ENCODE measurements around the gene ATR. TPM values are rescaled to one million over a fixed set of nuclear protein-coding genes. Genes with fewer than 3 reads are reported as not detected.
"Not testable (repeated sequence)": the region's sequence is repeated elsewhere in the genome, so short reads cannot be mapped to it uniquely, and the experiment has no call there.

ATR gene
- total RNA-seq, 1 donor from 2014 or later = 9.1 TPM

DNA sequence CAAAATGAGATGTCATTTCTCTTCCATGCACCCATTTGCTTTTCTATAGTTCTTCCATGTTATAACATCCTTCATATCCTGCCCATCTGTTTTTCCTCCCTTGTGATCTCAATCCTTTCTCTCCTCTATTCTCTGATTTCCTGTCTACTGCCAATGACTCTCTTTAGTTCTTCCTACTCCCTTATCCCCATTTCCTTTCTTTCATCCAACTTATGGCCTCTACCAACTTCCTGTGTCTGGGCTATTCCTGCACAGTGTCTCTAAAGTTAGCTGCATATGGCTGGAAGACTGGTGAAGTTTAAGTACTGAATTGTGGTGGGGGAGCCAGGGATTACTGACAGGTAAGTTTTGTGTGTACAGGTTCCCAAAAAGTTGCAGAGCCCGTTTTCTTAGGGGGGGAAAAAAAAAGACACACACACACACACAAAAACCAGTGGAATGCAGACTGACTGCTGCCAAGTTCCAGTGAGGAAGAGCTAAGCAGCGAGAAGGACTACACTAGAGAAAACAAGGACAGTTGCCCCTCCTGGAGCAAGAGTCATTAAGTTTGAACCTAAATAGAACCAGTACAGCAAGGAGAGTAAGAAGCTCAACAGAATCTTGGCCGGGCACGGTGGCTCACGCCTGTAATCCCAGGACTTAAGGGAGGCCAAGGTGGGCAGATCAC is 159.5 kb downstream of the ATR start:
- no peaks in the 10 kb centered on the region for H3K27me3 ChIP-seq (ENCODE audit: low read depth)
- peaks cover 99% of the 10 kb centered on the region for H3K36me3 ChIP-seq
- no peaks in the 10 kb centered on the region for H3K4me1 ChIP-seq
- TF ChIP-seq, protein P1, sequence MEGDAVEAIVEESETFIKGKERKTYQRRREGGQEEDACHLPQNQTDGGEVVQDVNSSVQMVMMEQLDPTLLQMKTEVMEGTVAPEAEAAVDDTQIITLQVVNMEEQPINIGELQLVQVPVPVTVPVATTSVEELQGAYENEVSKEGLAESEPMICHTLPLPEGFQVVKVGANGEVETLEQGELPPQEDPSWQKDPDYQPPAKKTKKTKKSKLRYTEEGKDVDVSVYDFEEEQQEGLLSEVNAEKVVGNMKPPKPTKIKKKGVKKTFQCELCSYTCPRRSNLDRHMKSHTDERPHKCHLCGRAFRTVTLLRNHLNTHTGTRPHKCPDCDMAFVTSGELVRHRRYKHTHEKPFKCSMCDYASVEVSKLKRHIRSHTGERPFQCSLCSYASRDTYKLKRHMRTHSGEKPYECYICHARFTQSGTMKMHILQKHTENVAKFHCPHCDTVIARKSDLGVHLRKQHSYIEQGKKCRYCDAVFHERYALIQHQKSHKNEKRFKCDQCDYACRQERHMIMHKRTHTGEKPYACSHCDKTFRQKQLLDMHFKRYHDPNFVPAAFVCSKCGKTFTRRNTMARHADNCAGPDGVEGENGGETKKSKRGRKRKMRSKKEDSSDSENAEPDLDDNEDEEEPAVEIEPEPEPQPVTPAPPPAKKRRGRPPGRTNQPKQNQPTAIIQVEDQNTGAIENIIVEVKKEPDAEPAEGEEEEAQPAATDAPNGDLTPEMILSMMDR (IDR thresholded peaks at IDR 0.05; ENCODE audit: borderline replicate concordance) = no peak
- H3K4me3 ChIP-seq = no peak overlapping the region
- DNase-seq = no peak
- H3K27ac ChIP-seq (replicated peaks) = no peak overlapping the region
- intact Hi-C loops (cut with micrococcal nuclease) = no loop called here
- no peaks in the 10 kb centered on the region for H3K9me3 ChIP-seq (replicated peaks)

GRCh38 chr3:142417302-142417701 is 161.2 kb downstream of the ATR start:
- H3K9me3 ChIP-seq (replicated peaks) = no peaks in the 10 kb centered on the region
- peaks cover 97% of the 10 kb centered on the region for H3K36me3 ChIP-seq
- no peak overlapping the region for H3K4me3 ChIP-seq
- intact Hi-C loops (cut with micrococcal nuclease) = no loop called here
- no peaks in the 10 kb centered on the region for H3K27me3 ChIP-seq (ENCODE audit: low read depth)
- no peaks in the 10 kb centered on the region for H3K4me1 ChIP-seq
- no peak for DNase-seq
- TF ChIP-seq, protein P1 (IDR thresholded peaks at IDR 0.05; ENCODE audit: borderline replicate concordance) = no peak
- H3K27ac ChIP-seq (replicated peaks) = no peak overlapping the region

GRCh38 chr3:142400537-142400936 is 178.0 kb downstream of the ATR start:
- DNase-seq; intact Hi-C loops (cut with micrococcal nuclease); H3K9me3 ChIP-seq (replicated peaks); H3K4me3 ChIP-seq; H3K4me1 ChIP-seq; H3K27ac ChIP-seq (replicated peaks); H3K27me3 ChIP-seq (ENCODE audit: low read depth): not testable (repeated sequence)
- H3K36me3 ChIP-seq = peaks cover 90% of the 10 kb centered on the region

Other genes starting within 250 kb of the ATR start
- 16.1 TPM for gene XRN1, start 130.7 kb downstream of the ATR start, total RNA-seq
- 2.6 TPM for gene PLS1, start 17.7 kb upstream of the ATR start, total RNA-seq
- gene TRPC1, start 145.3 kb upstream of the ATR start, total RNA-seq = 13.9 TPM